Fibroblast of villous mesenchyme (primary cell): ENCODE measurements around the gene SAXO2. TPM values are rescaled to one million over a fixed set of nuclear protein-coding genes. Genes with fewer than 3 reads are reported as not detected.
"Not testable (repeated sequence)": the region's sequence is repeated elsewhere in the genome, so short reads cannot be mapped to it uniquely, and the experiment has no call there.

Experiments used
- DNase-seq: peaks from one replicate; pipeline ENCODE4 v3.0.0-alpha.2; 2010; ENCODE audit warnings: low read depth
- H3K4me3 ChIP-seq: 2 replicates; pipeline ENCODE4 v1.5.1; 2011; ENCODE audit warnings: low read depth, mild to moderate bottlenecking, low read length
- CTCF ChIP-seq: IDR thresholded peaks from 2 replicates; pipeline ENCODE4 v1.5.1; 2012; ENCODE audit warnings: low read depth, mild to moderate bottlenecking, low read length; ENCODE audit not compliant: insufficient read depth
- total RNA-seq: library from RNA; depleted of rRNA; stranded (reverse); fragments of >200 nt; gene quantifications from 2 replicates; pipeline ENCODE4 v1.2.3, GENCODE V29; 2012

Gene SAXO2
- total RNA-seq, 1 donor: 0.86 TPM

- no peak for TF ChIP-seq CTCF
- no peak overlapping the region for H3K4me3 ChIP-seq
- DNase-seq: no peak
These were observed 12.8 kb downstream of the SAXO2 start for GRCh38 chr15:82275410-82275809.

GRCh38 chr15:82281276-82281675 is 18.7 kb downstream of the SAXO2 start:
- TF ChIP-seq CTCF: peak; percentile 32
- not testable (repeated sequence) for H3K4me3 ChIP-seq, DNase-seq

- not testable (repeated sequence) for DNase-seq, H3K4me3 ChIP-seq
These were observed 19.8 kb downstream of the SAXO2 start for GRCh38 chr15:82282386-82282785.

- DNase-seq, H3K4me3 ChIP-seq: not testable (repeated sequence)
These were observed 21.8 kb downstream of the SAXO2 start for GRCh38 chr15:82284381-82284780.

- not testable (repeated sequence) for H3K4me3 ChIP-seq, DNase-seq
These were observed 23.9 kb downstream of the SAXO2 start for GRCh38 chr15:82286475-82286874.

GRCh38 chr15:82288202-82288601 is 25.6 kb downstream of the SAXO2 start:
- not testable (repeated sequence) for DNase-seq, H3K4me3 ChIP-seq

GRCh38 chr15:82292271-82292670 is 29.7 kb downstream of the SAXO2 start:
- no peak overlapping the region for H3K4me3 ChIP-seq
- no peak for DNase-seq
- TF ChIP-seq CTCF: no peak

GRCh38 chr15:82294061-82294690 is 31.6 kb downstream of the SAXO2 start:
- no peak for DNase-seq
- H3K4me3 ChIP-seq: no peak overlapping the region
- TF ChIP-seq CTCF: no peak

GRCh38 chr15:82297546-82297945 is 34.9 kb downstream of the SAXO2 start:
- H3K4me3 ChIP-seq: no peak overlapping the region
- no peak for DNase-seq
- TF ChIP-seq CTCF: no peak
